Heart left ventricle (tissue), 16 donors: Measurements from ENCODE around the gene SPAG9. TPM values are rescaled to one million over a fixed set of nuclear protein-coding genes. Genes with fewer than 3 reads are reported as not detected.

Experiments
- ATAC-seq, 4 donors: fragments of 200-7000 bp; cut with Tn5 transposase; one replicate each; pipeline ENCODE4 v1.9.1; 2020 to 2022; ENCODE audit warnings: moderate library complexity in 4 of 4, mild to moderate bottlenecking in 3 of 4, moderate number of reproducible peaks in 1 of 4
- DNase-seq, 5 donors: peaks; one replicate each; pipeline ENCODE4 v3.0.0-alpha.2; 2020
- H3K27ac ChIP-seq, 12 donors: fragments of 200-600 bp; sonication (generic) in 4 of 12; one replicate each; pipeline versions ENCODE4 v1.5.0 to v1.8.0; 2016 to 2022; ENCODE audit warnings: mild to moderate bottlenecking in 2 of 12
- H3K27me3 ChIP-seq, 9 donors: fragments of 200-600 bp; sonication (generic) in 2 of 9; one replicate each; pipeline versions ENCODE4 v1.5.1 to v1.8.0; 2016 to 2022; ENCODE audit warnings: mild to moderate bottlenecking in 3 of 9
- H3K36me3 ChIP-seq, 9 donors: fragments of 200-600 bp; sonication (generic) in 2 of 9; one replicate each; pipeline versions ENCODE4 v1.5.0 to v1.8.0; 2018 to 2022; ENCODE audit warnings: mild to moderate bottlenecking in 2 of 9
- H3K4me1 ChIP-seq, 12 donors: fragments of 200-600 bp; sonication (generic) in 4 of 12; one replicate each; pipeline versions ENCODE4 v1.5.0 to v1.8.0; 2016 to 2022; ENCODE audit warnings: mild to moderate bottlenecking in 3 of 12
- H3K4me3 ChIP-seq, 12 donors: fragments of 200-600 bp; sonication (generic) in 4 of 12; one replicate each; pipeline versions ENCODE4 v1.5.0 to v1.8.0; 2017 to 2022; ENCODE audit warnings: mild to moderate bottlenecking in 9 of 12, moderate library complexity in 4 of 12
- H3K9me3 ChIP-seq, 12 donors: fragments of 200-600 bp; sonication (generic) in 4 of 12; one replicate each; pipeline versions ENCODE4 v1.5.0 to v1.8.0; 2016 to 2022; ENCODE audit warnings: mild to moderate bottlenecking in 1 of 12
- CTCF ChIP-seq, 12 donors: fragments of 200-600 bp; sonication (generic) in 4 of 12; IDR thresholded peaks; one replicate each; pipeline versions ENCODE4 v1.5.0 to v1.8.0; 2018 to 2022; ENCODE audit warnings: antibody characterized with exemption in 12 of 12, mild to moderate bottlenecking in 5 of 12
- POLR2A ChIP-seq, 2 donors: fragments of 450-650 bp; IDR thresholded peaks; one replicate each; pipeline ENCODE4 v1.6.1; 2017; ENCODE audit warnings: antibody characterized with exemption in 2 of 2, mild to moderate bottlenecking in 2 of 2, moderate library complexity in 2 of 2
- WGBS, 4 donors: extraction: QIAGEN DNeasy Blood & Tissue Kit in 2 of 4; methylation state at CpG; one replicate each; pipeline versions ENCODE4 v1.1.5 to v1.1.7; 2013 to 2018; 5-methylcytosine and 5-hydroxymethylcytosine counted together
- intact Hi-C, 10 donors: fragments of 100-400 bp; cut with DNase I; formaldehyde crosslinking; loops; one replicate each; pipeline versions ENCODE4 v1.11.1 to v1.14.2; 2022
- long read RNA-seq, 3 donors: library from polyadenylated mRNA; unstranded; transcript quantifications; one replicate each; pipeline ENCODE4 v2.0.0, GENCODE V29; 2020 to 2021
- polyA plus RNA-seq, 2 donors: library from polyadenylated mRNA; stranded (reverse); fragments of 200-250 nt; gene quantifications; one replicate each; pipeline ENCODE4 v1.2.3, GENCODE V29; 2013
- total RNA-seq, 9 donors: library from RNA; depleted of rRNA in 2 of 9; stranded (reverse); fragments of >200 nt in 2 of 9; fragmentation: NEBNext Ultra II Directional in 3 of 9; extraction: Animal tissue kit (Norgen Biotek cat#: 25700) in 3 of 9; gene quantifications; one replicate each; pipeline versions ENCODE4 v1.1.0 to v1.2.4, GENCODE V29; 2016 to 2023
- donor health status: ischemic (EF 13 %, LVEDD 7.1; RV severe dilation, severe dysfunction).
- donor health status: healthy with polysubstance abuse.
- donor health status: DM: no; HTN: yes; CAD: no.
- donor health status: DM: no; HTN: no; CAD: no.
- donor health status: ischemic (EF 25% LVEDD 6.9; RV normal size, moderate dysfunction).
- donor health status: ischemic (EF 25% LVEDD 5.7; RV mildly dilated, moderate dysfunction).
- donor health status: healthy.
- donor health status: DM: yes; HTN: yes; CAD: no.
- donor health status: ischemic (EF 35%, LVEDD 5.7; RV mildly dilated, moderate dysfunction).
- donor health status: nonischemic (EF 11% LVEDD 7.7; RV severe dilation, severe dysfunction).
- donor health status: DM: yes; HTN: yes; CAD: no.
- donor health status: PGD.
- donor health status: ischemic (EF 29% LVEDD 5.4; RV normal size, mild dysfunction).
- donor health status: nonischemic (EF 23%, LVEDD 6.1; RV moderate dilation, normal function).

SPAG9 gene
- total RNA-seq (10 to 100 TPM; 35.8 to 65.4 (median 57.4) TPM), polyA plus RNA-seq (10 to 100 TPM; 15.9 to 38.9 TPM)
- long read RNA-seq, donor 1, full-length matches to known transcripts: 2 of 35 reads
- long read RNA-seq, donor 1, partial matches to known transcripts: 7 of 35 reads
- long read RNA-seq, donor 1, other reads (novel, unspliced or antisense): 26 of 35 reads
- long read RNA-seq, donor 2, partial matches to known transcripts: 15 of 21 reads
- long read RNA-seq, donor 2, other reads (novel, unspliced or antisense): 6 of 21 reads
- long read RNA-seq, donor 3, full-length matches to known transcripts: 12 of 51 reads
- long read RNA-seq, donor 3, partial matches to known transcripts: 8 of 51 reads
- long read RNA-seq, donor 3, other reads (novel, unspliced or antisense): 31 of 51 reads

- no peaks in the 10 kb centered on the region for H3K9me3 ChIP-seq
- intact Hi-C loops: loop anchor here in 5 of 10 donors (1.0 to 5.0 kb wide), 3 partner anchors 32 to 254 kb away; partner anchors contain the start of genes NME1 (in 5 of the 5) and TOB1 (in 1 of the 5)
- TF ChIP-seq POLR2A (IDR thresholded peaks at IDR 0.05) (peak; percentile 57 to 82), CTCF (IDR thresholded peaks at IDR 0.05) (no peak)
- H3K27ac ChIP-seq: peak within 1 kb of the TSS; percentile 95 to 100 (median 99)
- peaks cover 8 to 49% (median 29%) of the 10 kb centered on the region in 12 donors for H3K4me1 ChIP-seq
- ATAC-seq (peak; percentile 89 to 96 (median 92)), DNase-seq (peak; percentile 97 to 98 (median 98))
- H3K27me3 ChIP-seq: no peaks in the 10 kb centered on the region
- WGBS, 4 donors: 1 to 2% (median 1%) methylated on average over 35 to 68 of the region's 68 CpGs
- H3K36me3 ChIP-seq: no peaks in the 10 kb centered on the region
- peak within 1 kb of the TSS; percentile 66 to 100 (median 96) for H3K4me3 ChIP-seq
Observed at GRCh38 chr17:51120739-51121619, at the start of gene SPAG9. TSS of gene SPAG9 (minus strand) at chr17:51120868. CDS start at chr17:51120656, 212 bp downstream.

GRCh38 chr17:51169340-51169739 lies 48.7 kb upstream of the SPAG9 start:
- ATAC-seq (no peak), DNase-seq (no peak)
- H3K27ac ChIP-seq: no peak overlapping the region
- H3K36me3 ChIP-seq: peaks cover 0 to 67% (median 54%) of the 10 kb centered on the region in 9 donors
- WGBS, 4 donors: 88 to 92% (median 92%) methylated on average over 1 of the region's 1 CpG
- H3K4me1 ChIP-seq: peaks cover 0 to 20% (median 14%) of the 10 kb centered on the region in 12 donors
- TF ChIP-seq CTCF (IDR thresholded peaks at IDR 0.05) (no peak), POLR2A (IDR thresholded peaks at IDR 0.05) (no peak)
- no peaks in the 10 kb centered on the region for H3K27me3 ChIP-seq
- intact Hi-C loops: loop anchor here in 4 of 10 donors (5.0 to 10.0 kb wide), 2 partner anchors 167 to 305 kb away; partner anchors contain the start of gene TOB1 (in 2 of the 4)
- no peaks in the 10 kb centered on the region for H3K9me3 ChIP-seq
- H3K4me3 ChIP-seq: no peak overlapping the region

GRCh38 chr17:51166987-51167931 lies 46.6 kb upstream of the SPAG9 start:
- Histone ChIP-seq H3K9me3 (no peaks in the 10 kb centered on the region), H3K27ac (peak overlapping the region; percentile 73 to 99 (median 95)), H3K36me3 (peaks cover 0 to 60% (median 42%) of the 10 kb centered on the region in 9 donors), H3K27me3 (no peaks in the 10 kb centered on the region), H3K4me1 (peaks cover 0 to 20% (median 14%) of the 10 kb centered on the region in 12 donors), H3K4me3 (peak overlapping the region; percentile 76 to 95 (median 90))
- peak; percentile 40 to 74 (median 49) for DNase-seq
- intact Hi-C loops: loop anchor here in 4 of 10 donors (1.0 to 10.0 kb wide), 3 partner anchors 14 to 302 kb away; partner anchors contain the start of genes TOB1 (in 2 of the 4) and NME1 (in 1 of the 4)
- peak; percentile 10 to 49 (median 30) for ATAC-seq
- TF ChIP-seq CTCF (IDR thresholded peaks at IDR 0.05) (peak; percentile 33 to 73 (median 64)), POLR2A (IDR thresholded peaks at IDR 0.05) (no peak)
- 17 to 27% (median 20%) methylated on average over 33 to 42 of the region's 42 CpGs for WGBS, 4 donors
